ENCODE data around the gene CBY1. TPM values are rescaled to one million over a fixed set of nuclear protein-coding genes. Genes with fewer than 3 reads are reported as not detected.
"Not testable (repeated sequence)": the region's sequence is repeated elsewhere in the genome, so short reads cannot be mapped to it uniquely, and the experiment has no call there.

CBY1 gene
- total RNA-seq, 1 donor from 2014 or later: 29.7 TPM

DNA sequence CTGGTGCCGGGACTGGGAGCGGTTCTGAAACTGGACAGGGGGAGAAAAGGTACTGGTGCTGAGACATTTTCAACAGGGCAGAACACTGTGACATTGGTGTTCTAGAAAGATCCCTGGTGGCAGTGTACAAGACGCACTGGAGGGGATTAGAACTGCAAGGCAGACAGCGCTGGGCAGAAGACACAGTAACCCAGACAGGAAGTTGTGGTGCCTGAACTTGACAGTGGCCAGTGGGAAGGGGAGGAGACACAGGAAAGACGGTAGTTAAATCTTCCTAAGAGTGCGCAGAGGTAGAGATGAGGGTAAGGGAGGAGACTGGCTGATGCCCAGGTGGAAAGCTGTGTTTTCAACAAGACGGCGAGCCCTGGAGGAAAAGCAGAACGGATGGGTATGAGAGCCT, 24.7 kb upstream of the CBY1 start:
- Mint-ChIP-seq H3K9me3 (ENCODE audit: unreplicated experiment) (no peaks in the 10 kb centered on the region), H3K4me3 (ENCODE audit: unreplicated experiment) (no peak overlapping the region), H3K27ac (ENCODE audit: unreplicated experiment) (no peak overlapping the region), H3K27me3 (ENCODE audit: unreplicated experiment) (no peaks in the 10 kb centered on the region), H3K36me3 (ENCODE audit: low read depth, unreplicated experiment) (no peaks in the 10 kb centered on the region), H3K4me1 (ENCODE audit: unreplicated experiment) (no peaks in the 10 kb centered on the region)
- TF ChIP-seq, protein P1, sequence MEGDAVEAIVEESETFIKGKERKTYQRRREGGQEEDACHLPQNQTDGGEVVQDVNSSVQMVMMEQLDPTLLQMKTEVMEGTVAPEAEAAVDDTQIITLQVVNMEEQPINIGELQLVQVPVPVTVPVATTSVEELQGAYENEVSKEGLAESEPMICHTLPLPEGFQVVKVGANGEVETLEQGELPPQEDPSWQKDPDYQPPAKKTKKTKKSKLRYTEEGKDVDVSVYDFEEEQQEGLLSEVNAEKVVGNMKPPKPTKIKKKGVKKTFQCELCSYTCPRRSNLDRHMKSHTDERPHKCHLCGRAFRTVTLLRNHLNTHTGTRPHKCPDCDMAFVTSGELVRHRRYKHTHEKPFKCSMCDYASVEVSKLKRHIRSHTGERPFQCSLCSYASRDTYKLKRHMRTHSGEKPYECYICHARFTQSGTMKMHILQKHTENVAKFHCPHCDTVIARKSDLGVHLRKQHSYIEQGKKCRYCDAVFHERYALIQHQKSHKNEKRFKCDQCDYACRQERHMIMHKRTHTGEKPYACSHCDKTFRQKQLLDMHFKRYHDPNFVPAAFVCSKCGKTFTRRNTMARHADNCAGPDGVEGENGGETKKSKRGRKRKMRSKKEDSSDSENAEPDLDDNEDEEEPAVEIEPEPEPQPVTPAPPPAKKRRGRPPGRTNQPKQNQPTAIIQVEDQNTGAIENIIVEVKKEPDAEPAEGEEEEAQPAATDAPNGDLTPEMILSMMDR (IDR thresholded peaks at IDR 0.05; ENCODE audit: unreplicated experiment): no peak
- DNase-seq (ENCODE audit: low spot score): no peak

DNA sequence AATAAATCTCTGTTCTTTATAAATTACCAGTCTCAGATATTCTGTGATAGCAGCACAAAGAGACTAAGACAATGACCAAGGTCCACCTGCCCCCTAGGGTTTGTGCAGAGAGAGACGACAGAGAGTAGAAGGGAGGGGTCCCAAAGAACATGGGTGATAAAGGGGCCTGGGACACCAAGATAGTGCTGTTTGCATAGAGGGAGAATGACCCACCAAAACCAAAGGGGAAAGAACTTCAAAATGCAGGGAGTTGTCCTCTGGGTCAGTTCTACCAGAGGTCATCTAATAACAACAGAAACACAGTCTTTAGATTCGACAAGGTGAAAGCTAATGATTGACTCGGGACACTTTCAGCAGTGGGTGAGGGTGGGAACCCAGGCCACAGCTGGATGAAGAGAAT, 23.9 kb upstream of the CBY1 start:
- Mint-ChIP-seq H3K27me3 (ENCODE audit: unreplicated experiment) (no peaks in the 10 kb centered on the region), H3K4me1 (ENCODE audit: unreplicated experiment) (no peaks in the 10 kb centered on the region), H3K27ac (ENCODE audit: unreplicated experiment) (no peak overlapping the region), H3K36me3 (ENCODE audit: low read depth, unreplicated experiment) (no peaks in the 10 kb centered on the region), H3K4me3 (ENCODE audit: unreplicated experiment) (no peak overlapping the region), H3K9me3 (ENCODE audit: unreplicated experiment) (no peaks in the 10 kb centered on the region)
- no peak for DNase-seq (ENCODE audit: low spot score)
- TF ChIP-seq, protein P1 (IDR thresholded peaks at IDR 0.05; ENCODE audit: unreplicated experiment): no peak

DNA sequence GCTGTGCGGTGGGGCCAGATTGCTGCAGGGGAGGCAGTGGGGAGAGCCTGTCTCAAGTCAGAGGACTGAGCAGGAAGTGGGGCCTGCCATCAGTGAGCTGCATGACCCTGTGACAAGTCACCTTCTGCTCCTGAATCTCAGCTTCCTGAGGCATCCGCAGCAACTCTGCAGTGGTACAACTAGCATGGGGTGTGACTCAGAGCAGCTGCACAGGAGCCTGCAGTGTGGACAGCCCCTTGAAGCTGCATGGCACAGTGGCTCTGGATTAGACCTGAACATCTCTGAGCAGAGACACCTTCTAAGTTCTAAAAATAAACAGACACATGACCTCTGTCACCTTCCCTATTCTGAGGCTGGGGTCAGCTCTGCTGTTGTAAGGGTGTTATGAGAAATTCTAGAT, 18.2 kb upstream of the CBY1 start:
- H3K36me3 Mint-ChIP-seq (ENCODE audit: low read depth, unreplicated experiment): no peaks in the 10 kb centered on the region
- H3K27ac Mint-ChIP-seq (ENCODE audit: unreplicated experiment): no peak overlapping the region
- H3K9me3 Mint-ChIP-seq (ENCODE audit: unreplicated experiment): no peaks in the 10 kb centered on the region
- H3K4me3 Mint-ChIP-seq (ENCODE audit: unreplicated experiment): no peak overlapping the region
- DNase-seq (ENCODE audit: low spot score): no peak
- peaks cover 1% of the 10 kb centered on the region for H3K27me3 Mint-ChIP-seq (ENCODE audit: unreplicated experiment)
- no peaks in the 10 kb centered on the region for H3K4me1 Mint-ChIP-seq (ENCODE audit: unreplicated experiment)
- TF ChIP-seq, protein P1 (IDR thresholded peaks at IDR 0.05; ENCODE audit: unreplicated experiment): no peak

DNA sequence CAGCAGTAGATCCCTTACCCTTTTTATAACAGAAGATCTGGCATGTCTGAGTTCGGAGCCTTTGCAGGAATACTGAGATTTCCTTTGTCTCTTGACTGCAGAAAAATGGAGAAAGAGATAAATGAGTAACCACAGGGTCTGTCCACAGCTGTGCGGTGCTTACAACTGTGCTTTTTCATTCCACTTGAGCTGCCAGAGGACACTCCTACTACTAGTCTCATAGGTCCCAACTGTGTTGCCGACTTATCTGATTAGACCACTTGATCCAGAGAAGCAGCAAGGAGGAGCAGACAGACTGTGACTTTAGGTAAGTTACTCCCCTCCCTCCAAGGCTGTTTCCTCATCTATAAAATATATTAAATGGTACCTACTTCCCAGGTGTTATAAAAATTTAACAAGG, 17.7 kb upstream of the CBY1 start:
- Mint-ChIP-seq H3K4me3 (ENCODE audit: unreplicated experiment) (no peak overlapping the region), H3K4me1 (ENCODE audit: unreplicated experiment) (no peaks in the 10 kb centered on the region), H3K9me3 (ENCODE audit: unreplicated experiment) (no peaks in the 10 kb centered on the region), H3K27me3 (ENCODE audit: unreplicated experiment) (peaks cover 3% of the 10 kb centered on the region), H3K36me3 (ENCODE audit: low read depth, unreplicated experiment) (no peaks in the 10 kb centered on the region), H3K27ac (ENCODE audit: unreplicated experiment) (no peak overlapping the region)
- TF ChIP-seq, protein P1 (IDR thresholded peaks at IDR 0.05; ENCODE audit: unreplicated experiment): no peak
- no peak for DNase-seq (ENCODE audit: low spot score)

DNA sequence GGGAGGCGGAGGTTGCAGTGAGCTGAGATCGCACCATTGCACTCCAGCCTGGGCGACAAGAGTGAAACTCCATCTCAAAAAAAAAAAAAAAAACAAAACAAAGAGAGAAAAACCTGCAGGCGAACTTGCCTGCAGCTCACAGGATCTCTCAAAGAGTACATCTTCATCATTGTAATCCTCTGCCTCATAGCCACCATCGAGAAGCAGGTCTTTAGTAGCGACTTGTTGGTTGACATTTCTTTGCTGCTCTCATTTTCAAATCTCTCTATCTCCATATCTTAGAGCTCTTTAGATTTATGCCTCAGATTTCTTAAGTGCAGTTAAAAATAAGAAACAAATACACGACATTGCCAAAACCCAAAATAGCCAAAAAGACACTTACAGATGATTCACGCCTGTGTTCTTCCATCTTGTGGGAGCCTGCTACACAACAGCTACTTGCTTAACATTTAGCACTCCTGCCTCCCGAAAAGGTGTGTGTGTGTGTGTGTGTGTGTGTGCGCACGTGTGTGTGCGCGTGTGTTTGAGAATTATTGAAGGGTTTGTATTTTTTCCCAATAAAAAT, 14.9 kb upstream of the CBY1 start:
- no peaks in the 10 kb centered on the region for H3K9me3 Mint-ChIP-seq (ENCODE audit: unreplicated experiment)
- peaks cover 3% of the 10 kb centered on the region for H3K27me3 Mint-ChIP-seq (ENCODE audit: unreplicated experiment)
- H3K27ac Mint-ChIP-seq (ENCODE audit: unreplicated experiment): no peak overlapping the region
- H3K36me3 Mint-ChIP-seq (ENCODE audit: low read depth, unreplicated experiment): no peaks in the 10 kb centered on the region
- DNase-seq (ENCODE audit: low spot score): no peak
- TF ChIP-seq, protein P1 (IDR thresholded peaks at IDR 0.05; ENCODE audit: unreplicated experiment): no peak
- no peak overlapping the region for H3K4me3 Mint-ChIP-seq (ENCODE audit: unreplicated experiment)
- H3K4me1 Mint-ChIP-seq (ENCODE audit: unreplicated experiment): no peaks in the 10 kb centered on the region

DNA sequence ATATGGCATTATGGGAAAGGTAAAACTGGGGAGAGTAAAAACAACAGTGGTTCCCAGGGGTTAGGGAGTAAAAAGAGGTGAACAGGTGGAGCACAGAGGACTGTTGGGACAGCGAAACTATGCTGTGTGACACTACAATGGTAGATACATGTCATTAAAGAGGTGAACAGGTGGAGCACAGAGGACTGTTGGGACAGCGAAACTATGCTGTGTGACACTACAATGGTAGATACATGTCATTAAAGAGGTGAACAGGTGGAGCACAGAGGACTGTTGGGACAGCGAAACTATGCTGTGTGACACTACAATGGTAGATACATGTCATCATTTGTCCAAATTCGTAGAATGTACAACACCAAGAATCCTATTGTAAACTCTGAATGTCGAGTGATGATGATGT, 12.2 kb upstream of the CBY1 start:
- H3K27ac Mint-ChIP-seq (ENCODE audit: unreplicated experiment); H3K9me3 Mint-ChIP-seq (ENCODE audit: unreplicated experiment); DNase-seq (ENCODE audit: low spot score); H3K27me3 Mint-ChIP-seq (ENCODE audit: unreplicated experiment); H3K36me3 Mint-ChIP-seq (ENCODE audit: low read depth, unreplicated experiment); H3K4me1 Mint-ChIP-seq (ENCODE audit: unreplicated experiment): not testable (repeated sequence)
- H3K4me3 Mint-ChIP-seq (ENCODE audit: unreplicated experiment): peak overlapping the region; percentile 53

Data from endothelial cell (in vitro differentiated cells).